Esophagus squamous epithelium (tissue), 4 donors: Measurements from ENCODE around the gene TMEM89.

ENCODE experiments used
- CTCF ChIP-seq, 6 experiments: fragments of 450-650 bp in 4 of 6; fragments of 200-600 bp in 2 of 6; sonication (generic) in 2 of 6; IDR thresholded peaks; one replicate each; pipeline ENCODE4 v1.5.1; 2016 to 2019; ENCODE audit warnings: antibody characterized with exemption in 6 of 6, mild to moderate bottlenecking in 4 of 6, moderate library complexity in 4 of 6
- POLR2A ChIP-seq, 4 donors: fragments of 450-650 bp; IDR thresholded peaks; one replicate each; pipeline ENCODE4 v1.6.1; 2017; ENCODE audit warnings: antibody characterized with exemption in 4 of 4, mild to moderate bottlenecking in 4 of 4, moderate library complexity in 3 of 4

- TF ChIP-seq CTCF (IDR thresholded peaks at IDR 0.05) (no peak), POLR2A (IDR thresholded peaks at IDR 0.05) (no peak)
Observed at GRCh38 chr3:48664929-48665328, 43.4 kb upstream of the TMEM89 start.
